Naive thymus-derived CD4-positive, alpha-beta T cell (primary cell): ENCODE results near the gene OLR1. TPM values are rescaled to one million over a fixed set of nuclear protein-coding genes. Genes with fewer than 3 reads are reported as not detected.

ENCODE experiments used
- ATAC-seq: fragments of 150-1000 bp; cut with Tn5 transposase; 2 replicates; pipeline ENCODE4 v1.10.0; 2021; ENCODE audit warnings: mild to moderate bottlenecking, moderate library complexity
- CTCF ChIA-PET: fragments of 350-600 bp; sonication (Branson Sonifier 250); formaldehyde crosslinking; loops from one replicate; lab custom pipeline; 2021; ENCODE audit warnings: antibody characterized with exemption; lab: Charles Lee
- POLR2A ChIA-PET: fragments of 350-600 bp; sonication (Branson Sonifier 250); formaldehyde crosslinking; loops from one replicate; lab custom pipeline; 2021; ENCODE audit warnings: antibody characterized with exemption, inconsistent platforms; lab: Charles Lee
- DNase-seq, 9 donors: peaks; one replicate each; pipeline versions ENCODE4 v3.0.0 to v3.0.0-alpha.2; 2020 to 2022; ENCODE audit warnings: mixed read lengths in 1 of 9
- H3K27ac ChIP-seq: one replicate; pipeline ENCODE4 v1.7.0; 2013; ENCODE audit warnings: mild to moderate bottlenecking, low read depth, low read length, moderate library complexity
- H3K27me3 ChIP-seq, 2 donors: one replicate each; pipeline ENCODE4 v1.7.0; 2013; ENCODE audit warnings: low read length in 2 of 2, mild to moderate bottlenecking in 2 of 2, moderate library complexity in 2 of 2; ENCODE audit not compliant: control insufficient read depth in 2 of 2, insufficient read depth in 2 of 2
- H3K36me3 ChIP-seq, 3 experiments: 1 replicate in 2 of 3; 2 replicates in 1 of 3; pipeline ENCODE4 v1.7.0; 2013; ENCODE audit warnings: low read length in 3 of 3, mild to moderate bottlenecking in 3 of 3, moderate library complexity in 1 of 3; ENCODE audit not compliant: insufficient read depth in 3 of 3, control insufficient read depth in 2 of 3
- H3K4me1 ChIP-seq, 2 donors: one replicate each; pipeline ENCODE4 v1.7.0; 2013; ENCODE audit warnings: low read length in 2 of 2, mild to moderate bottlenecking in 2 of 2, moderate library complexity in 1 of 2; ENCODE audit not compliant: control insufficient read depth in 2 of 2, insufficient read depth in 2 of 2
- H3K4me3 ChIP-seq: 2 replicates; pipeline ENCODE4 v1.7.0; 2013; ENCODE audit warnings: mild to moderate bottlenecking, low read length
- H3K9me3 ChIP-seq, 3 experiments: 1 replicate in 2 of 3; 2 replicates in 1 of 3; pipeline ENCODE4 v1.7.0; 2013; ENCODE audit warnings: low read length in 3 of 3; ENCODE audit not compliant: control insufficient read depth in 2 of 3
- H3K27ac Mint-ChIP-seq, 9 donors: one replicate each; pipeline ENCODE4 v1.8.0; 2020 to 2022; ENCODE audit warnings: mixed read lengths in 9 of 9, mild to moderate bottlenecking in 8 of 9, moderate library complexity in 5 of 9, inconsistent platforms in 2 of 9
- H3K27me3 Mint-ChIP-seq, 5 donors: one replicate each; pipeline ENCODE4 v1.8.0; 2021 to 2022; ENCODE audit warnings: mixed read lengths in 5 of 5, mild to moderate bottlenecking in 1 of 5
- H3K36me3 Mint-ChIP-seq, 5 donors: one replicate each; pipeline ENCODE4 v1.8.0; 2020 to 2022; ENCODE audit warnings: mixed read lengths in 5 of 5, mild to moderate bottlenecking in 3 of 5, inconsistent platforms in 1 of 5
- H3K4me1 Mint-ChIP-seq, 7 donors: one replicate each; pipeline ENCODE4 v1.8.0; 2020 to 2022; ENCODE audit warnings: mixed read lengths in 7 of 7, mild to moderate bottlenecking in 3 of 7, inconsistent platforms in 1 of 7
- H3K4me3 Mint-ChIP-seq, 10 donors: one replicate each; pipeline ENCODE4 v1.8.0; 2020 to 2022; ENCODE audit warnings: mild to moderate bottlenecking in 10 of 10, mixed read lengths in 10 of 10, moderate library complexity in 6 of 10, inconsistent platforms in 2 of 10
- H3K9me3 Mint-ChIP-seq, 11 donors: one replicate each; pipeline ENCODE4 v1.8.0; 2020 to 2022; ENCODE audit warnings: mixed read lengths in 11 of 11, mild to moderate bottlenecking in 4 of 11, inconsistent platforms in 1 of 11, moderate library complexity in 1 of 11
- intact Hi-C, 2 donors: fragments of 100-400 bp; cut with micrococcal nuclease; formaldehyde crosslinking; loops; one replicate each; pipeline ENCODE4 v1.15.1; 2023
- polyA plus RNA-seq, 2 donors: library from polyadenylated mRNA; unstranded; fragments of 300-500 nt; fragmentation: Illumina TruSeq; gene quantifications; one replicate each; pipeline ENCODE4 v1.2.3, GENCODE V29; 2021
- total RNA-seq, 6 experiments: library from RNA in 5 of 6; stranded (reverse) in 5 of 6; gene quantifications; 1 replicate in 5 of 6; 2 replicates in 1 of 6; pipeline ENCODE4 v1.2.3 and lab custom pipeline; 2021 to 2026

Gene OLR1
- total and polyA plus RNA-seq, 7 experiments from 2014 or later, result 3.1 to 4.0 TPM; not detected in 5

- H3K4me3 Mint-ChIP-seq, result peak overlapping the region in 1 of 10 donors; percentile 43
- peaks cover 0 to 2% (median 0%) of the 10 kb centered on the region in 11 donors for H3K9me3 Mint-ChIP-seq
- ChIA-PET POLR2A (interaction anchor here (2.0 kb wide), 1 partner anchor 44 kb away, joined by 6 read pairs; no protein-coding TSS in a partner anchor), CTCF (interaction anchor here (4.8 kb wide), 1 partner anchor 38 kb away, joined by 39 read pairs; no protein-coding TSS in a partner anchor)
- Histone ChIP-seq H3K4me1 (peaks cover 6 to 7% of the 10 kb centered on the region in 2 donors), H3K9me3 (no peaks in the 10 kb centered on the region), H3K36me3 (peaks cover 0 to 5% (median 0%) of the 10 kb centered on the region in 3 experiments), H3K27me3 (peaks cover 0 to 3% of the 10 kb centered on the region in 2 donors), H3K27ac (no peak overlapping the region), H3K4me3 (no peak overlapping the region)
- H3K36me3 Mint-ChIP-seq, result no peaks in the 10 kb centered on the region
- no peak for ATAC-seq
- H3K27ac Mint-ChIP-seq, result no peak overlapping the region
- peaks cover 5 to 13% (median 11%) of the 10 kb centered on the region in 7 donors for H3K4me1 Mint-ChIP-seq
- peaks cover 0 to 53% (median 0%) of the 10 kb centered on the region in 5 donors for H3K27me3 Mint-ChIP-seq
- intact Hi-C loops, result loop anchor here (2.0 to 5.0 kb wide), 2 partner anchors 213 to 411 kb away; no protein-coding TSS in a partner anchor
- no peak for DNase-seq
Measured at GRCh38 chr12:10151621-10152020, 20.3 kb downstream of the OLR1 start.

- Mint-ChIP-seq H3K9me3 (peaks cover 0 to 5% (median 0%) of the 10 kb centered on the region in 11 donors), H3K4me1 (peaks cover 0 to 2% (median under 1%) of the 10 kb centered on the region in 7 donors), H3K4me3 (no peak overlapping the region), H3K36me3 (no peaks in the 10 kb centered on the region), H3K27me3 (peaks cover 0 to 52% (median 0%) of the 10 kb centered on the region in 5 donors), H3K27ac (peak overlapping the region in 1 of 9 donors; percentile 28)
- H3K4me3 ChIP-seq, result no peak overlapping the region
- no peaks in the 10 kb centered on the region for H3K27me3 ChIP-seq
- no peaks in the 10 kb centered on the region for H3K36me3 ChIP-seq
- no peaks in the 10 kb centered on the region for H3K9me3 ChIP-seq
- no peak overlapping the region for H3K27ac ChIP-seq
- no peak for DNase-seq
- H3K4me1 ChIP-seq, result no peaks in the 10 kb centered on the region
- no peak for ATAC-seq
- POLR2A ChIA-PET, result no interaction called here
- intact Hi-C loops, result loop anchor here in 1 of 2 donors (10.0 kb wide), 1 partner anchor 513 kb away; no protein-coding TSS in a partner anchor
- CTCF ChIA-PET, result interaction anchor here (1.1 to 1.2 kb wide), 2 partner anchors 397 to 471 kb away, joined by 3 to 5 read pairs; no protein-coding TSS in a partner anchor
Measured at GRCh38 chr12:10147714-10148403, 24.1 kb downstream of the OLR1 start.

GRCh38 chr12:10142976-10143589 is 28.8 kb downstream of the OLR1 start:
- Histone ChIP-seq H3K27ac (no peak overlapping the region), H3K36me3 (no peaks in the 10 kb centered on the region), H3K4me3 (no peak overlapping the region), H3K9me3 (no peaks in the 10 kb centered on the region), H3K27me3 (no peaks in the 10 kb centered on the region), H3K4me1 (no peaks in the 10 kb centered on the region)
- H3K27ac Mint-ChIP-seq, result no peak overlapping the region
- ChIA-PET POLR2A (interaction anchor here (0.5 kb wide), 1 partner anchor 384 kb away, joined by 3 read pairs; no protein-coding TSS in a partner anchor), CTCF (interaction anchor here (0.6 to 2.0 kb wide), 5 partner anchors 10 to 814 kb away, joined by 3 to 7 read pairs (median 4); no protein-coding TSS in a partner anchor)
- H3K36me3 Mint-ChIP-seq, result no peaks in the 10 kb centered on the region
- DNase-seq (no peak), ATAC-seq (no peak)
- H3K9me3 Mint-ChIP-seq, result peaks cover 0 to 5% (median 0%) of the 10 kb centered on the region in 11 donors
- intact Hi-C loops, result loop anchor here in 1 of 2 donors (10.0 kb wide), 1 partner anchor 508 kb away; no protein-coding TSS in a partner anchor
- peaks cover 0 to 3% (median 0%) of the 10 kb centered on the region in 7 donors for H3K4me1 Mint-ChIP-seq
- peaks cover 0 to 43% (median 0%) of the 10 kb centered on the region in 5 donors for H3K27me3 Mint-ChIP-seq
- no peak overlapping the region for H3K4me3 Mint-ChIP-seq

- ChIA-PET CTCF (interaction anchor here (0.5 to 3.8 kb wide), 14 partner anchors 9 to 469 kb away, joined by 3 to 36 read pairs (median 3); partner anchors contain the start of gene CLEC7A), POLR2A (no interaction called here)
- Histone ChIP-seq H3K36me3 (no peaks in the 10 kb centered on the region), H3K27ac (no peak overlapping the region), H3K27me3 (no peaks in the 10 kb centered on the region), H3K9me3 (no peaks in the 10 kb centered on the region), H3K4me3 (no peak overlapping the region), H3K4me1 (no peaks in the 10 kb centered on the region)
- H3K27me3 Mint-ChIP-seq, result peaks cover 0 to 51% (median 0%) of the 10 kb centered on the region in 5 donors
- no peak overlapping the region for H3K4me3 Mint-ChIP-seq
- ATAC-seq (peak; percentile 72), DNase-seq (peak in 7 of 9 donors; percentile 26 to 66 (median 49))
- peaks cover 0 to 3% (median 0%) of the 10 kb centered on the region in 11 donors for H3K9me3 Mint-ChIP-seq
- intact Hi-C loops, result loop anchor here (1.0 to 10.0 kb wide), 9 partner anchors 106 to 506 kb away; no protein-coding TSS in a partner anchor
- H3K27ac Mint-ChIP-seq, result no peak overlapping the region
- no peaks in the 10 kb centered on the region for H3K36me3 Mint-ChIP-seq
- H3K4me1 Mint-ChIP-seq, result peaks cover 0 to 3% (median 0%) of the 10 kb centered on the region in 7 donors
Measured at GRCh38 chr12:10140001-10140400, 31.9 kb downstream of the OLR1 start.

GRCh38 chr12:10136637-10137205 is 35.2 kb downstream of the OLR1 start:
- H3K9me3 ChIP-seq, result no peaks in the 10 kb centered on the region
- H3K36me3 ChIP-seq, result no peaks in the 10 kb centered on the region
- H3K4me3 Mint-ChIP-seq, result no peak overlapping the region
- H3K4me1 Mint-ChIP-seq, result peaks cover 0 to 3% (median 0%) of the 10 kb centered on the region in 7 donors
- no peak for ATAC-seq
- intact Hi-C loops, result no loop called here
- H3K27me3 Mint-ChIP-seq, result peaks cover 0 to 37% (median 4%) of the 10 kb centered on the region in 5 donors
- no peak overlapping the region for H3K27ac ChIP-seq
- no peaks in the 10 kb centered on the region for H3K27me3 ChIP-seq
- H3K4me3 ChIP-seq, result no peak overlapping the region
- POLR2A ChIA-PET, result no interaction called here
- no peak for DNase-seq
- no peaks in the 10 kb centered on the region for H3K9me3 Mint-ChIP-seq
- H3K36me3 Mint-ChIP-seq, result no peaks in the 10 kb centered on the region
- H3K27ac Mint-ChIP-seq, result no peak overlapping the region
- CTCF ChIA-PET, result interaction anchor here (0.7 to 0.9 kb wide), 3 partner anchors 196 to 323 kb away, joined by 3 to 4 read pairs (median 3); no protein-coding TSS in a partner anchor
- no peaks in the 10 kb centered on the region for H3K4me1 ChIP-seq

GRCh38 chr12:10135126-10135525 is 36.8 kb downstream of the OLR1 start:
- H3K27me3 ChIP-seq, result no peaks in the 10 kb centered on the region
- H3K36me3 Mint-ChIP-seq, result no peaks in the 10 kb centered on the region
- H3K4me3 Mint-ChIP-seq, result no peak overlapping the region
- CTCF ChIA-PET, result interaction anchor here (1.2 to 1.5 kb wide), 2 partner anchors 18 to 384 kb away, joined by 4 to 6 read pairs; no protein-coding TSS in a partner anchor
- H3K4me1 Mint-ChIP-seq, result peaks cover 1 to 10% (median 4%) of the 10 kb centered on the region in 7 donors
- no peak overlapping the region for H3K27ac Mint-ChIP-seq
- peaks cover 0 to 2% of the 10 kb centered on the region in 2 donors for H3K4me1 ChIP-seq
- H3K27me3 Mint-ChIP-seq, result peaks cover 0 to 40% (median 4%) of the 10 kb centered on the region in 5 donors
- DNase-seq, result no peak
- no peak overlapping the region for H3K27ac ChIP-seq
- no peak for ATAC-seq
- H3K9me3 Mint-ChIP-seq, result no peaks in the 10 kb centered on the region
- intact Hi-C loops, result no loop called here
- H3K4me3 ChIP-seq, result no peak overlapping the region
- POLR2A ChIA-PET, result no interaction called here
- H3K9me3 ChIP-seq, result no peaks in the 10 kb centered on the region
- H3K36me3 ChIP-seq, result no peaks in the 10 kb centered on the region
